Medulla oblongata (tissue), 1 donor: ENCODE data around the gene GNG7.
"Not testable (repeated sequence)": the region's sequence is repeated elsewhere in the genome, so short reads cannot be mapped to it uniquely, and the experiment has no call there.

Experiments
- DNase-seq: peaks from one replicate; pipeline ENCODE4 v3.0.0-alpha.2; 2015; ENCODE audit errors: extremely low spot score

The GNG7 gene

GRCh38 chr19:2551172-2551863 lies 151.2 kb downstream of the GNG7 start:
- no peak for DNase-seq

DNA sequence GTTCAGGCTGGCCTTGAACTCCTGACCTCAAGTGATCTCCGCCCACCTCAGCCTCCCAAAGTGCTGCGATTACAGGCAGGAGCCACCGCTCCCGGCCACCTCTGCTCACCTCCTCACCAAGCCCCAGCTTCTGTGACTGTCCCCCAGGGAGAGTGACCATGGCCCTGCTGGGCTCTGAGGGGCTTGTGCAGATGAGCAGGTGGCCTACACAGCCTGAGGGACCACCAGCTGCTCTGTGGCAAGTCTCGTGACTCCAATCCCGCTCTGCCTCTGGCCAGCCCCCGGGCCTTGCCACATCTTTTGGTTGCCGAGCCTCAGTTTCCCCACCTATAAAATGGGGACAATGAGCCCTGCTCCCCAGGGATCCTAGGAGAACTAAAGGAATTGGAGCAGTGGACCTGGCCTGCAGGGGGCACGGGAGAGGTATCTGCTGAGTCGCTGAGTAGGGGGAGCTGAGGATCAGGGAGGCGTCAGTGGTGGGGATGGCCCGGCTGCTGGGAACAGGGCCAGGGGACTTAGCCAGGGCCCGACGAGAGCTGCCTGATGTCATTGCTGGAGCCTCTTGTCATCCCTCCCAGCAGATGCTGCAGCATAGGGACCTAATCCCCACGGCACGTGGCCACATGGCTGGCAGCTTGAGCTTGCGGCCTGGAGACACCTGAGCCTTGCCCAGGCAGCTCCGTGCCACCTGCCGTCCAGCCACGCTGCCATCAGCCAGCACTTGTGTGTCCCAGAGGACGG lies 151.9 kb downstream of the GNG7 start:
- peak; percentile 68 for DNase-seq

GRCh38 chr19:2549701-2550191 lies 152.7 kb downstream of the GNG7 start:
- DNase-seq: peak; percentile 93

GRCh38 chr19:2548966-2549365 lies 153.5 kb downstream of the GNG7 start:
- DNase-seq: no peak

- no peak for DNase-seq
Measured at GRCh38 chr19:2547721-2548120, 154.8 kb downstream of the GNG7 start.

GRCh38 chr19:2547033-2547680 lies 155.3 kb downstream of the GNG7 start:
- no peak for DNase-seq

GRCh38 chr19:2546128-2547032 lies 156.1 kb downstream of the GNG7 start:
- peak; percentile 91 for DNase-seq

DNA sequence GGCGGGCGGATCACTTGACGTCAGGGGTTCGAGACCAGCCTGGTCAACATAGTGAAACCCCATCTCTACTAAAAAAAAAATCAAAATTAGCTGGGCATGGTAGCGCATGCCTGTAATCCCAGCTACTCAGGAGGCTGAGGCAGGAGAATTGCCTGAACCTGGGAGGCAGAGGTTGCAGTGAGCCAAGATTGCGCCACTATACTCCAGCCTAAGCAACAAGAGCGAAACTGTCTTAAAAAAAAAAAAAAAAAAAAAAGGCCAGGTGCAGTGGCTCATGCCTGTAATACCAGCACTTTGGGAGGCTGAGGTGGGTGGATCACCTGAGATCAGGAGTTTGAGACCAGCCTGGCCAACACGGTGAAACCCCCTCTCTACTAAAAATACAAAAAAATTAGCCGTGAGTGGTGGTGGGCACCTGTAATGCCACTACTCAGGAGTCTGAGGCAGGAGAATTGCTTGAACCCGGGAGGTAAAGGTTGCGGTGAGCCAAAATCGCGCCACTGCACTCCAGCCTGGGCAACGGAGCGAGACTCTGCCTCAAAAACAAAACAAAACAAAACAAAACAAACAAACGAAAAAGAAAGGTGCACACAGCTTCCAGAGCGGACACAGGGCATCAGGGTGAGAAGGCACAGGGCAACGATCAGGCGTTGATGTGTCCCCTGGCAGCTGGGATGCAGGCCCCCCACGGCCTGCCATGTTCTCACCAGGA lies 156.9 kb downstream of the GNG7 start:
- not testable (repeated sequence) for DNase-seq

DNA sequence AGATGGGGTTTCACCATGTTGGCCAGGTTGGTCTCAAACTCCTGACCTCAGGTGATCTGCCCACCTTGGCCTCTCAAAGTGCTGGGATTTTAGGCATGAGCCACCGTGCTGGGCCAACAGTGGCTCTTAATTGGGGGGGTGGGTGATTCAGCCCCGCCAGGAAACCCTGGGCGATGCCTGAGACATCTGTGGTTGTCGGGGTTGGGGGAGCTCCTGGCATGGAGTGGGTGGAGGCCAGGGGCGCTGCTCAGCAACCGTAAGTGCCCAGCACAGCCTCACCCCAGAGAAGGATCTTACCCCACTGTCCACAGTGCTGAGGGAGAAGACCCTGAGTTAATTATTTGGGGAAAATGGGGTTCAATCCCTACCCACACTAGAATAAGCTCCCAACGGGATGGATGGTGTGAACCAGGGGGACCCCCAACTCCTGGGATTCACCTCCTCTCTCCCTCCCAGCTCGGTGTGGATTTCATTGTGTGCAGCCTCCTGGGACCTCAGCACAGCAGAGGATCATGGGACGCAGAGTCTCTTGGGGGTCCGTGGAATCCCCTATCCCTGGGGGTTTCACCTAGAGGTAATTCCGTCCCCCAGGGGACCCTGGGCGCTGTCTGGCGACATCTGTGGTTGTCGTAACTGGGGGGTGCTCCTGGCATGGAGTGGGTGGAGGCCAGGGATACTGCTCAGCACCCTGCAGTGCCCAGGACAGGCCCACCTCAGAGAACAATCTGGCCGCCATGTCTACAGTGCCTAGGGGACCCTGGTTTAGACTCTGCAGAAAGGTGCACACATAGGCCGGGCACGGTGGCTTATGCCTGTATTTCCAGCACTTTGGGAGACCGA lies 157.7 kb downstream of the GNG7 start:
- DNase-seq: no peak

DNA sequence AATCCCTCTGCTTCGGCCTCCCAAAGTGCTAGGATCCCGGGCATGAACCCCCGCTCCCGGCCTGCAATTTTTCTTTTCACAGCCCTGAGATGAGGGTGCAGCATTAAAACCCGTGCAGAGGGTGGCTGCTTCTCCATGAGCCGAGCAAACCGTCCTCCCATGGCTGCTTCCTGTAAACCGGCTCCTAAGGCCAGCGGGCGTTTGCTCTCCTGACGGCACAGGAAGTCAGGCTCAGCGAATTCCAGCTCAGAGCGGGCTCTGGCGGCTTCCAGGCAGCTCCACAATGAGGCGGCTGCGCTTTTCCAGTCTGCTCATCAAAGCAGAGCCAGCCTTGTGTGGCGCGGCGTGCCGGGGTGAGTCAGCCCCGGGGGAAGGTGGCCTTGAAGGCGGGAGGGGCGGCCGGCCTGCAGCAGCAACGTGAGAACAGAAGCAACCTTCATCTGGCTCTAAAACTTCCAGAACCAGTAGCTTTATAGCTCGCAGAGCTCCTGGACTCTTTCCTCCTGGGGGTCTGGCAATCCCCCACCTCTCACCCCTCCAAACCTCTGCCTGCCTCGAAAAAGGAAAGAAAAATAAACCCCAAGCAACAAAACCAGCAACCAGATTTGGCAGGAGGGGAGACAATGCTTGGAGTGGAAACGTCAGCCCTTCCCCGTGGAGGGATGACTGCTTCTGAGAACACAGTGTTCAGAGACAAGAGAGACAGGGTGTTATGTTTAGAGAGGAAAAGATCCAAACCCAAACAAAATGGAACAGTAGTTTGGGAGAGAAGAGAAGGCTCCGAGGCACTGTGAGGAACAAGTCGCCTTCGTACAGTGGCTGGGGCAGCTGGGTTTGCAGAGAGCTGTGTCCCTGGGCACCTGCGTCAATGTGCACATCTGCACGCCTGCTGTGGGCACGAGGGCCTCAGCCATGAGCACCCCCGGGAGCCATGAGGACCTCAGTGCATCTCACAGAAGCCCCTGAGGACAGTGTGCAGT lies 158.7 kb downstream of the GNG7 start:
- peak; percentile 95 for DNase-seq

DNA sequence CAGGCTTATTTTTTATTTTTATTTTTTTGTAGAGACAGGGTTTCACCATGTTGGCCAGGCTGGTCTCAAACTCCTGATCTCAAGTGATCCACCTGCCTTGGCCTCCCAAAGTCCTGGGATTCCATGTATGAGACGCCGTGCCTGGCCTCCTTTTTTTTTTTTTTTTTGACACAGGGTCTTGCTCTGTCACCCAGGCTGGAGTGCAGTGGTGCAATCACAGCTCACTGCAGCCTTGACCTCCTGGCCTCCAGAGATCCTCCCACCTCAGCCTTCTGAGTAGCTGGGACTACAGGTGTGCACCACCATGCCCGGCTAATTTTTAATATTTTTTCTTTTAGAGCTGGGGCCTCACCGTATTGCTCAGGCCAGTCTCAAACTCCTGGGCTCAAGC lies 159.4 kb downstream of the GNG7 start:
- not testable (repeated sequence) for DNase-seq

GRCh38 chr19:2542341-2543069 lies 160.0 kb downstream of the GNG7 start:
- DNase-seq: no peak

- DNase-seq: no peak
Measured at GRCh38 chr19:2540646-2541454, 161.6 kb downstream of the GNG7 start.

GRCh38 chr19:2540251-2540645 lies 162.2 kb downstream of the GNG7 start:
- DNase-seq: no peak

DNA sequence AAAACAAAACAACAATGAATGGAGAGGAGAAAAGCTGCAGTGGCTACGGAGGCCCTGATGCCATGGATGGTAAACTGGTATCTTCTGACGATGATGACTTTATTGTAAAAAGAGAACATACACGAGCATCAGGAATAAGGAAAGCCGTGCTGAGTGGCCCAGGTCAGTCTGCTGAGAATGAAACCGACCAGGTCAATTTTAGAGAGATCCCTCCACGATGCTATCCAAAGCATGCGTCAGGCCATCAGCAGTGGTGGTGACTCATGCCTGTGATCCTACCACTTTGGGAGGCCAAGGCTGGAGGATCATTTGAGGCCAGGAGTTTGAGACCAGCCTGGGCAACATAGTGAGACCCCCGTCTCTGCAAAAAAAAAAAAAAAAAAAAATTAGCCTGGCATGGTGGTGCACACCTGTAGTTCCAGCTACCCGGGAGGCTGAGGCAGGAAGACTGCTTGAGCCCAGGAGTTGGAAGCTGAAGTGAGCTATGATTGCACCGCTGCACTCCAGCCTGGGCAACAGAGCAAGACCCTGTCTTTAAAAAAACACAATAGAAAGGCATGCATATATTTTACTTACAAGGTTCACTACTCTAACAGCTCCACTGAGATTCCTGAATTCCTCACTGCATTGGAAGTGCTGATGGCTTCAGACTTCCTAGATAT lies 164.3 kb downstream of the GNG7 start:
- no peak for DNase-seq

DNA sequence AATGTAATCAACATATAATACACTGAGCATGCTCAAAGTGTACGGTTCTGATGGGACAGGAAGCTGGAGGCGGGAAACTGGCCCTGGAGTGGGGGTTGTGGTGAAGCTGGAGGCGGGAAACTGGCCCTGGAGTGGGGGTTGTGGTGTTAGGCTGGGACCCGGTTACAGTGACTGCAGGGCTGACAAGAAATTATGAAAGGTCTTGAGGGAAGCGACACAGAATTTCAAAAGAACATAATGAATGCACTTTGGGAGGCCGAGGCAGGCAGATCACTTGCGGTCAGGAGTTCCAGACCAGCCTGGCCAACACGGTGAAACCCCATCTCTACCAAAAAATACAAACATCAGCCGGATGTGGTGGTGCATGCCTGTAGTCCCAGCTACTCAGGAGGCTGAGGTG lies 164.9 kb downstream of the GNG7 start:
- DNase-seq: not testable (repeated sequence)

GRCh38 chr19:2536461-2536860 lies 166.0 kb downstream of the GNG7 start:
- DNase-seq: no peak
